GM18907 (cell line): ENCODE results near the gene FHIT.

Experiments used
- ATAC-seq: cut with Tn5 transposase; IDR thresholded peaks from one replicate; pipeline ENCODE4 v1.9.1; 2021; ENCODE audit warnings: mild to moderate bottlenecking, moderate library complexity; ENCODE audit not compliant: unreplicated experiment

Gene FHIT

DNA sequence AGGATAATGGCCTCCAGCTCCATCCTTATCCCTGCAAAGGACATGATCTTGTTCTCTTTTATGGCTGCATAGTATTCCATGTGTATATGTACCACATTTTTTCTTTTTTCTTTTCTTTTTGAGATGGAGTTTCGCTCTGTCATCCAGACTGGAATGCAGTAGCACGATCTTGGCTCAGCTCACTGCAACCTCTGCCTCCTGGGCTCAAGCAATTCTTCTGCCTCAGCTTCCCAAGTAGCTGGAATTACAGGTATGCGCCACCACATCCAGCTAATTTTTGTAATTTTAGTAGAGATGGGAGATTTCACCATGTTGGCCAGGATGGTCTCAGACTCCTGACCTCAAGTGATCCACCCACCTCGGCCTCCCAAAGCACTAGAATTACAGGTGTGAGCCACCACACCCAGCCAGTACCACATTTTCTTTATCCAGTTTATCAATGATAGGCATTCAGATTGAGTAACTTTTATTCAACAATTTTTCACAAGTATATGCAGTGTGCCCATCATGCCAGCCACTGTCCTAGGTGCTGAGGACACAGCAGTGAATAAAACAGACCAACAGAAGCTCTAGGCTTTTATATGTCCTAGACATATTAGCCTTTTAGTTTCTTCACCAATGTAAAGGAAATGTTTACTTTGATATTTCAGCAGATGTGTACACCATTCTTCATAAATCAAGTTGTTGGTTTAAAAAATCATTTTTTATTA lies 815.2 kb downstream of the FHIT start:
- no peak for ATAC-seq

DNA sequence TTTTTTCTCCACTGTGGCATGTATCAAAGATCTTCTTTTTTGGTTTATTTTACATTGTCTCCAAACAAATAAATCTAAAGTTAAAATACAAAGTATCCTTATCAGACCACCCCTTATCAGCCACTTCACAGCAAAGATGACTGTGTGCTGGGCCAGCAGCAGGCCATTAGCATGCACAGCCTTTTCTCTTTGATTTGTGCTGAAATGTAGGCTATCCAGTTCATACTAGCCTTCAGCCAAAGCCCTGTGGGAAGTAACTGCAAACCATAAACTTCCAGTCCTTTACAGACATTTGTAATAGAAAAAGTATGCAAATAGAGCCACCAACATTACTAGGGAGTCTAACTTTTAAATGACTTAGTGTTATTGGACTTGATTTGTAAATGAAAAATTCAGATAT lies 816.3 kb downstream of the FHIT start:
- no peak for ATAC-seq

DNA sequence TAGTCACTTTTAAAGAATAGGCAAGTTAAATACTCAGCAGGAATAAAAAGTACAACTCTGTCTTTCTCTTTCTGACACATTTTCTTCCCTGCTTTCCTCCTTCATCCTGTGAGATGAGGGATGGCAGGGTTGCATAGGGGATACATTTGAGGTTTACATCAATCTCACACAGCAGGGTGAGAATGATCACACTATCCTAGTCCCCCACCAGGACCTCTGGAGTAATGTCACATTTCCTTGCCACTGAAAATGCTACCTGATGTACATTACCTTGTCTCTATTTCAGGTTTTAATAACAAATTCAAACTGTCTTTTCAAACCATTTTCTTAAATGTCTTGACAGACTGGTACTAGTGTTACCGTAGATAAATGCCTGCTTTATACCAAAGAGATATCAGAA lies 816.9 kb downstream of the FHIT start:
- no peak for ATAC-seq

DNA sequence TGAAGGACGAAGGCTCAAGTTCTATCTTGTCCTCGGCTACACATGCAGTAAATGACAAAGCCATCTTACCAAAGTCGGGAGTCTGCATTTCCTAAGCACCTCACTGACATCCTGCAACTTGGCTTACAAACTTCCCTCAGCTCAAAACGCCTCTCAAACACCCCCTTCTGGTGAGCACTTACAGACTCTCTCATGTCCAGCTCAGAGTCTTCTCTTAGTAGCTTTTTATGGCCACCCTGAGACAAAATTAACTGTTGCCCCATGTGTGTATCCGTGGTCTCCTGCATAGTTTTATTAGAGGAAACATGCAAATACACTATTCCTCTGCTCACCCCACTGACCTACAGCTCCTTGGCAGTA lies 819.7 kb downstream of the FHIT start:
- ATAC-seq, result no peak

DNA sequence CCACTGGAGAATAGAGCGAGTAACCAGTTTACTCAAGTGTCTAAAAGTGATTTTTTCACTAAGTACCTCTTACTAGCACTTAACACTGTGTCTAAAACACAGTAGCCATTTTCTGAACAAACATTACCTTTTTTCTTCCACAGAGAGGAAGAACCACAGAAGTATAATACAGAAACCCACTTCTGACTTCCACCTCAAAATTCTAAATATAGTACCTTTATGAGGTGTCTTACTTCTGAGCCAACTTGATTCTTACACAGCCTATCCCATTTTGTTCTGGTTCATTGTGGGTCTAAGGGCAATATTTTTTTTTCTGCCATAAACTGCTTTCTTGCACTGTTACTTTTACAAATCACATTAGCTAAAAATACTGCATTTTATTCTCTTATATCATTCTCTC lies 821.0 kb downstream of the FHIT start:
- ATAC-seq, result no peak

DNA sequence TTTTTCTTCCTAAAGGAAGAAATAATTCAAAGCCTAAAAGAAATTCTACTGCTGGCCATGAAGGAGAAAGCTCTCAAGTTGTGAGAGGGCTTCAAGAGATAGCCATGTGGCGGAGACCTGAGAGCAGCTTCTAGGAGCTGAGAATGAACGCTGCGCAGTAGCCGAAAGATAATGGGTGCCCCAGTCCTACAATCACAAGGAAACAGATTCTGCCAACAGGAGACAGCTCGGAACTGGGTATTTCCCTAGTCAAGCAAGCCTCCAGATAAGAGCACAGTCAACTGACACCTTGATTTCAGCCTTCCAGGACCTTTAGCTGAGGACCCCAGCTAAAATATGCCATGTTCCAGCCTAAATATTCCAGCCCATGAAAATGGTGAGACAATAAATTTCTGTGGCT lies 824.1 kb downstream of the FHIT start:
- ATAC-seq, result no peak

DNA sequence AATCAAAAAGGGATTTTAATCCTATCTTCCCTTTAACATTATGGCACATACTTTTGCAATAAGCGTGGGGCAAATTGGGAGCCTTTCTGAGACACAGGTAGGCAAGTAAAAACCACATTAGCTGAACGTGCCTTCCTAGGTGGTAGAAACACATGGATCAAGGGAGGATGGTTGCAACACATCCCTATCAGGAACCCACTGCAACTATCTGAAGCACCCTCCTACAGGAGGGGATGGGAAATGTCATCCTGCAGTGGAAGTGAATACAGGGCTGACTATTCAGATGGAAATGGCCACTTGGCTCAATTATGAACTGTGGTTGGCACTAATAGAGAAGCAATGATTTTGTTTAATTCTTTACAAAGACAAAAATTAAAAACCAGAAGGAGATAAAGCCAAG lies 826.3 kb downstream of the FHIT start:
- no peak for ATAC-seq

DNA sequence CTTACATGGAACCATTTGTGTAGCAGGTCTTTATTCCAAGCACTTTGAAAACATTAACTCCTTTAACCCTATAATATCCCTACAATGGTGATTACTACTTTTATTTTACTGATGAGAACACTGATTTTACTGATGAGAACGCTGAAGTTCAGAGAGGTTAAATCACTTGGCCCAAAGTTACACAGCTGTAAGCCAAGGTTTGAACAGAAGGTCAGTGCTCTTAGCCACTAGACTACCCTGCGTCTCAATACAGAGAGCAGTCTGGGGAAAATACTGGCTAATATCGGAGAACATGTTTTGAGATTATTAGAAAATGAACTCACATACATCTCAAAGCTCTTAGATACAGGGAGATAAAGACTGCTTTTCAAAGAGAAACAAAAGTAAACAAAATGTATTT lies 827.2 kb downstream of the FHIT start:
- ATAC-seq, result no peak

DNA sequence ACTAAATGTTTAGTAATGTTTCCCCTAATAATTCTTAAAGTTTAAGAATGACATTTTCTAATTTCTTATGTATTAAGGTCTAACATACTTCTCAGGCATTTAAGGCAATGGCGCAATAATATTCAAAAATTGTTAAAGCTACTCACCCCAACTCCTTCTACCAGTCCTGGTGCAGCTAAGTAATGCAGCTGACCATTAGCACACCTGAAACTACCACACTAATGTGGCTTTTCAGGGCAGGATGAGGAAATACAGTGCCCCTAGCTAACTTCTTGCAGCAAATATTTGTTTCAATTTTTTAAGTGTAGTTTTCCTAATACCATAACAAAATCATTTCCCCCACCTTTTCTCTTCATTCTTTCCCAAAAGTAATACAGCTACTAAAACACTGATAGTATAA lies 827.7 kb downstream of the FHIT start:
- no peak for ATAC-seq

DNA sequence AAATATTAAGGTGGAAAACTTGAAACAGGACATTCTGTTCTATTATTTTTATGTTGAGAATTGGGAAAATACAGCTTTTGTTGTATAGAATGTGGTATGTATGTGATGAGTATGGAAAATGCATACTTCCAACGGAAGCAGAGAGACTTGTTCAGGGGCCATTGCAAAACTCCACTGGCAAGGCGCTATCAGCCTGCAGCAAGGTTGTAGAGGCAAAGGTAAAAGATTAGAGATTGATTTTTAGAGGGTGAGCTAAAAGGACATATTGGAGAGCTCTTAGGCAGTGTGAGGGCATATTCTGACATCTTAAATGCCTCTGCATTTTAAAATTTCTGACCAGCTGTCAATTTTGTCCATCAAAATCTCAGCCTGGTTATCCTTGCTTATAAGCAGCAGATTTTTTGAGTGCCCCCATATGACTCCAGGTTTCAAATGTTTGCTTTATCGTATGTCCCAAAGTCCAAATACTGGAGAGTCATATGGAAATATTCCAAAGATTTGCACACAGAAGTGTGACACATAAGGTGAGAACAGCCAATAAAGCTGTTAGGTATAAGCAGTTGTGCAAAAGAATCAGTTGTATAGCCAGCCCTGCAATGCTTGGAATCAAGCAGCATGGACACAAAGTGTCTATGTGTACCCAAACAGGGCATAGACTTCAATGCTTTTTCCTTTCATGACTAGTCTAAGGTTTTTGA lies 829.4 kb downstream of the FHIT start:
- ATAC-seq, result no peak

DNA sequence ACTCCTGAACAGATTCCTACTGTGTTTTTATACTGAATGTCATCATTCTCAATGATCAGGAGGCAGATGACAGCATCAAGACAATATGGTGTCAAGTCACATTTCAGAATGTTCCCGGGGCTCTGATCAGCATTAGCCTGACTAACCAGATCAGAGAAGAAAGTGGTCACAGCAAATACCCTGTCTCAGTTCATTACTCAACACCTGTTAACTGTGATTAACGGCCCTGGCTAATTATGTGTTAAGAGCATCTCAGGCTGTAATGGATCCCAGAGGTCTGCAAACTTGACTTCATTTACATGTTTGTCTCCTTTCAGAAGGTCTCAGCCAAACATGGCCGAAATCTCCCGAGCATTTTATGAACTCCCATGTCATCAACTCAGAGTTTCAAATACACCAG lies 833.7 kb downstream of the FHIT start:
- no peak for ATAC-seq

DNA sequence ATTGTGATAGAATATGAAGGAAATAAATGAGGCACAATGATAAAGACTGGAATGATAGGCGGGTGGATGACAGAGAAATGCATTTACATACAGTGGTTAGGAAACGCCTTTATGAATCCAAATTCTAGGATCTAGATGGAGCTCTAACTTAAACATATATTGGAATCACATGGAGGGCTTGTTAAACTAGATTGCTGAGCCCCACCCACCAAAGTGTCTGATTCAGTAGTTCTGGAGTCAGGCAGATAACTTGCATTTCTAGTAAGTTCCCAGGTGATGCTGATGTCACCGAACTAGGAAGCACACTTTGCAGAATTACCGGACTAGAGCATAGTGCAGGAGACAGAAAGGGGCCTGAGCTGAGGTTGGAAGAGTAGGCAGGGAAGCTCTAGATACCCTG lies 837.2 kb downstream of the FHIT start:
- ATAC-seq, result no peak

DNA sequence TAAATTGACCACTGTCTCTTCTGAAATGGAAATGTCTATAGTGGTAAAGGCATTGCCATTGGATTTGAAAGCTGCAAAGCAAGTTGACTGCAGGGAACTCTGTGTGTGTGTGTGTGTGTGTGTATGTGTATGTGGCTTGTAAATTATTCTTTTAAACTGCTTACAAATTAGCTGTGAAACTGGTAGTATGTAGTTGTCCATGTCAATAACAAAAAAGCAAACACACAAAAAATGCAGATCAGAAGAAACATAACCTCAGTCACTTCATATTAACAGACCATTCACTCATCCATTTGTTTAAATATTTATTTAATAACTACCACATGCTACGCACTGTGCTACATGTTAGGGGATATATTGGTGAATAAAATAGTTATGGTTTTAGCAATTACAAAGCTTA lies 837.7 kb downstream of the FHIT start:
- ATAC-seq, result no peak

DNA sequence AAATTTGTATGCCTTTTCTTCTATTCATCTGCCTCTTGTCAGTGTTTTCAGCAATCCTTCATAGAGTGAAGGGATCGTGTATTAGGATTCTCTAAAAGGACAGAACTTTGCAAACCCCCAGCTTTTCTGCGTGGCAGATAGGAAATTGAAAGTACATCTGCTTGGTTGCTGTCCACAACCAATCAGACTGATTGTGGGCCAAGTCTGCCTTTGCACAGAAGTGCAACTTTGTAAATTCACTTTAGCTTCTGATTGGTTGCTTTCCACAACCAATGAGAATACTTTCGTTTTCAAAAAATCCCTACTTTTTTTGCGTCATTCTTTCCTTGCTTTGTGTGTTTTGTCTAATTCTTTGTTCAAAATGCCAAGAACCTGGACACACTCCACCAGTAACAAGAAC lies 847.4 kb downstream of the FHIT start:
- no peak for ATAC-seq

DNA sequence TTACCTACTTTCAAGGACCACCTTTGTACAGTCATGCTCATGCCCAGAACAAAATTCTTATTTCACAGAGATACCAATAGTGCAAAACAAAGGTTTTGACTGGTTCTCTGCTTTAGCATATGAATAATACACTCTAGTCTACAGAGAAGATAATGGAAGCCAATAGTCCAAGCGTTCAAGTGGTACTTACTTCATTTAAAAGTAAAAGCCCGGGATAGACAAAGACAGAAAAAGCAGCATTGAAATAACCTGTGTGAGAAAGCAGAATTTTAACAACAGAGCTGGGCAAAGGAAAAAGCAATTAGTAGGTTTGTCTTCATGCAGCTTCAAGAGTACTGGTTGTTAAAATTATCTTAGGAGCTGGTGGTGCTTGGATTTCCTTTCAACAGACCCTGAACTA lies 848.3 kb downstream of the FHIT start:
- ATAC-seq, result no peak

DNA sequence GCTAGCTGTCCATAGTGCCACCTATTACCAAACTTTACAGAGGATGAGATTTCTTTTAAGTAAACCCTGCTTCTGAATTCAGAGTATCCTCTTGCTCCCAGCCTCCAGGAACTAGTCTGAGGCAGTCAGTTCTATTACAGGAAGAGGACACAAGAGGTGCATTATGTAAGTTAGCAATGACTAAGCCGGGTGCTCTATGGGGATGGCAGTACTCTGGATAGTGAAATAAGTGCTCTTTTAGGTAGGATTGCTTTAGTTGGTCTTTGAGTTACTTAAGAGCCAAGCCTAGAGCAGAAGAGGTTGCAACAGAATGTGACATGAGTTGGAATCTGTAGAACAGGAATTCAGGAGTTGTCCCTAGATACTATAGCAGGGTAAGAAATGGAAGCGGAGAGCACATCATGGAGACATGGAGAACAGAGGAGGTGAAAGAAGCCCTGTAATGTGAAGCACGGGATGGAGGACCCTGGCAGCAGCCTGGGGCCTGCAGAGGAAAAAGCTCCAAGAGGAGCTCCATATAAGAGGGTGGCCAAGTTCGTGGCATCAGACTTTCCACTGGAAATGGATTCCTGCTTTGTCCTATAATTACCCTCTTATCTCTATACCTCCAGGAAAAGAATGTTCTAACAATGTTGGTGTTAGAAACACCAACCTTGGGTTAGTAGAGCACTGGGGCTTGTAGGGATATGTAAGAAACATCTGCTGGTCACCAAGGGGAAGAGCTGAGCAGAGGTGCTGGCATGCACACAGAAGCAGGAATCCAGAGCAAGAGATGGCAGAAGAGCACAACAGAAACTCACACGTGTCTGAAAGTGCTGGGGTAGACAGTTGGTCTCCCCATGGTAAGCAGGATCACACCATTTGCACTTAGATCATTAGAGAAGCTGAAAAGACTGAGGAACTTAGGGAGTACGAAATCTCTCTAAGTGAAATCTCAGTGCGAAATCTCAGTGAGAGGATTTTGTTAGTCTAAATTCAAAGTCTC lies 851.1 kb downstream of the FHIT start:
- ATAC-seq, result no peak

DNA sequence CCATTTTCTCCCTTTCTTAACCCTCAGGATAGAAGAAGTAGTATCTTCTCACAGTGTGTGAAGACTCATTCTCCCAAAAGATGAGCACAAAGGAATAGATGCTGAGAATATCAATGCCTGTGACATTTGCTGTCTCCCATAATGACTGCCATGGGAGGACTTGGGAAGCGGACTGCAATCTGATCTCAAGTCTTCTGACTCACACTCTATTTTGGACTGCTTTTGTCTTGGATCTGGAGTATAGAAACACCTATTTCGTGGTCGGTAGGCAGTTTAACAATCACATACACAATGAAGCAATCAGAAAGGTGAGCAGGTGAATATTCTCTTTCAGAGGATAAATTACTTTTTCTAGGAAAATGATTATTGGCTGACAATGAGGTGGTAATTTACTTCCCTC lies 852.0 kb downstream of the FHIT start:
- no peak for ATAC-seq

DNA sequence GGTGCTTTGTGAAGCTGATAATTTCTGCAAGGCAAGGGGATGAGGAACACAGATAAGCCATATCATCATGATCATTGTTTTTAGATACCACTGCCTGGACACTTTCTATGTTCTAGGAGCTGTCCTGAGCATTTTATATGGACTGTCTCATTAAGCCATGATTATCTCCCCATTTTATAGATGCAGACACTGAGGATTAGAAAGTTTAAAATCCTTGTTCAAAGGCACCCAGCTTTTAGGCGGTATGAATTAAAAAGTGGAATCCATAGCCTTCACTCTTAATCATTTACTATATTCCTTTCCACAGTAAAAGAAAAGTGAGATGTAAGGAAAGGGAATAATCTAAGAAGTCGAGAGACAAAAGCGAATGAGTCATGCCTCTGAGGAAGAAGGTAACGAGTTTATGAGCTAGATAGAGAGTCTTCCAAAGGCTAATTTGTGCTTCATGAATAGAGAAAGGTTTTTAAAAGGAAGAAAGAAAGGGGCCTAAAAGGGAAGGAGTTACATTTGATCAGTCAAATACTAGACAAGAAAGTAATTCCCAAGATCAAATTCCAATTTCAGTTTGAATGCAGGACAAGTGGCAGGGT lies 856.0 kb downstream of the FHIT start:
- no peak for ATAC-seq

DNA sequence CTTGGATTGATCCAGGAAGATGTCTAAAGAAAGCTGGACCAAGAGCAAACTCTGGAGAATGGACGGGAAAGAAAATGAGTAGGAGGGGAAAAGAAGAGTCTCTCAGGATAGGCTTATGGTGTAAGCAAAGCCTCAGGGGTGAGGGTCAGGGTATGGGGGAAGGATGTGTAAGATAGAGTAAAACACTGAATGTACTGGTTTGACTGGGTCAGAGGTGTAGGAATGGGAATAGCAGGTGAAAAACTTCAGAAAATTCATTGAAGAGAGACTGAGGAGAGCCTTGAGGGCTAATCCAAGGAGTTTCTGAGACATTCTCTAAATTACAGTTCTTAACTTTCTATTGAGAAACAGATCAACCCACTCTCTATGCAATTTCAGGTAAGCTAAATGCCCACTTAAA lies 857.3 kb downstream of the FHIT start:
- no peak for ATAC-seq

DNA sequence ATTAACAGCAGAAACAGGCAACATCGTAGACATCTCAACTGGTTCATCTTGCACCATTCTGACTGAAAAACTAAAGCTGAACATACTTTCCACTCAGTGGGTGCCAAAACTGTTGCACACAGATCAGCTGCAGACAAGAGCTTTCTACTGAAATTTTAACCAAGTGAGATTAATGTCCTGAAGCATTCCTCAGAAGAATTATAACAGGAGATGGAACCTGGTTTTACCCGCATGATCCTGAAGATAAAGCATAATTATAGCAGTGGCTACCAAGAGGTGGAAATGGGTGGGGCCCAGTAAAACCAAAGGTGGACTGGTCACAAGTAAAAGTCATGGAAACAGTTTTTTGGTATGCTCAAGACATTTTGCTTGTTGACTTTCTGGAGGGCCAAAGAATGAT lies 858.8 kb downstream of the FHIT start:
- ATAC-seq, result no peak

DNA sequence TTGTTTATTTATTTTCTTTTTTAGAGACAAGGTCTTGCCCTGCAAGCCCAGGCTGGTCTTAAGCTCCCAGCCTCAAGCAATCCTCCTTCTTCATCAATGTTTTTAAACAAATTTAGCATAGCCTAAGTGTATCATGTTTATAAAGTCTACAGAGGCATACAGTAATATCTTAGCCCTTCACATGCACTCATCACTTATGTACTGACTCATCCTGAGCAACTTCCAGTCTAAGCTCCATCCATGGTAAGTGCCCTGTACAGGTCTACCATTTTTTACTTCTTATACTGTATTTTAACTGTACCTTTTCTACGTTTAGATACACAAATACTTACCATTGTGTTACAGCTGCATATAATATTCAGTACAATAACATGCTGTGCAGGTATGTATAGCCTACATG lies 860.0 kb downstream of the FHIT start:
- ATAC-seq, result no peak
